HepG2 (cell line): ENCODE data around the gene INF2. TPM values are rescaled to one million over a fixed set of nuclear protein-coding genes. Genes with fewer than 3 reads are reported as not detected.

ENCODE experiments used
- ARHGAP35 ChIP-seq: sonication (generic); formaldehyde crosslinking; IDR thresholded peaks from 2 replicates; pipeline ENCODE4 v1.9.0; 2022; ENCODE audit warnings: mild to moderate bottlenecking, inconsistent platforms, moderate library complexity, missing genetic modification reagents, borderline replicate concordance
- E2F5 ChIP-seq: sonication (generic); formaldehyde crosslinking; conservative IDR thresholded peaks from 2 replicates; pipeline ENCODE4 v1.4.0; 2020; ENCODE audit warnings: missing genetic modification reagents
- KDM5B ChIP-seq: sonication (generic); formaldehyde crosslinking; IDR thresholded peaks from 2 replicates; pipeline ENCODE4 v1.4.0; 2020; ENCODE audit warnings: missing genetic modification reagents, mild to moderate bottlenecking, borderline replicate concordance
- PPARG ChIP-seq: conservative IDR thresholded peaks from 2 replicates; pipeline ENCODE4 v1.6.1; 2016; ENCODE audit warnings: missing biosample characterization, missing genetic modification reagents
- RARG ChIP-seq: sonication (generic); formaldehyde crosslinking; IDR thresholded peaks from 2 replicates; pipeline ENCODE4 v1.4.0; 2020; ENCODE audit warnings: low read depth, mild to moderate bottlenecking, missing genetic modification reagents
- SP1 ChIP-seq, 2 experiments: fragments of 450-650 bp in 1 of 2; sonication (generic) in 1 of 2; formaldehyde crosslinking in 1 of 2; IDR thresholded peaks; 2 replicates each; pipeline versions ENCODE4 v1.4.0 to v1.6.1; 2016 to 2020; ENCODE audit warnings: missing genetic modification reagents in 1 of 2
- U2AF2 ChIP-seq: fragments of 200-400 bp; formaldehyde crosslinking; IDR thresholded peaks from 2 replicates; pipeline ENCODE4 v1.6.1; 2017; ENCODE audit warnings: low read depth, mild to moderate bottlenecking, low read length
- ZNF234 ChIP-seq: sonication (generic); formaldehyde crosslinking; conservative IDR thresholded peaks from 2 replicates; pipeline ENCODE4 v1.5.1; 2020; ENCODE audit warnings: mild to moderate bottlenecking, missing genetic modification reagents
- ZNF407 ChIP-seq: sonication (generic); formaldehyde crosslinking; IDR thresholded peaks from one replicate; pipeline ENCODE4 v1.5.1; 2020; ENCODE audit warnings: mild to moderate bottlenecking, missing genetic modification reagents; ENCODE audit errors: not compliant biosample characterization
- ZNF737 ChIP-seq: sonication (generic); formaldehyde crosslinking; IDR thresholded peaks from 2 replicates; pipeline ENCODE4 v1.5.0; 2020; ENCODE audit warnings: missing genetic modification reagents, mild to moderate bottlenecking, borderline replicate concordance
- polyA plus RNA-seq, 8 experiments: library from polyadenylated mRNA; depleted of rRNA in 3 of 8; stranded (reverse) in 7 of 8; unstranded in 1 of 8; fragments of >200 nt; fragmentation: Illumina TruSeq in 4 of 8; extraction: Trizol in 4 of 8; gene quantifications; 2 replicates each; pipeline versions ENCODE4 v1.2.1 to v1.2.3, GENCODE V29; 2011 to 2016; ENCODE audit warnings: low read depth in 4 of 8, missing spikeins in 1 of 8, mixed read lengths in 1 of 8; ENCODE audit not compliant: insufficient read depth in 1 of 8
- total RNA-seq, 5 experiments: library from RNA; depleted of rRNA; stranded (reverse); fragments of >200 nt; fragmentation: Illumina TruSeq; extraction: Trizol; gene quantifications; 2 replicates each; pipeline ENCODE4 v1.2.3, GENCODE V29; 2016; ENCODE audit warnings: low read depth in 1 of 5
- TF ChIP-seq, protein P1 (sequence below): sonication (generic); formaldehyde crosslinking; IDR thresholded peaks from 2 replicates; pipeline ENCODE4 v1.9.0; 2021; ENCODE audit warnings: missing genetic modification reagents, mild to moderate bottlenecking, borderline replicate concordance
- TF ChIP-seq, protein P2 (sequence below): sonication (generic); formaldehyde crosslinking; IDR thresholded peaks from 2 replicates; pipeline ENCODE4 v1.4.0; 2020; ENCODE audit warnings: missing genetic modification reagents

Gene INF2
- total and polyA plus RNA-seq, 2 of the 13 experiments (the other 11 are each of a cell fraction or from before 2014, with no cell fraction given): 16.4 to 26.4 TPM

GRCh38 chr14:104752735-104753527 is 63.5 kb downstream of the INF2 start, which contains the start of gene SIVA1 (continued):
- TF ChIP-seq E2F5 (CRISPR knock-in tag) (peak; percentile 93), SP1 (IDR thresholded peaks at IDR 0.05) (peak; percentile 51; the same call in 1 of the 2 replicates), SP1 (CRISPR knock-in tag; IDR thresholded peaks at IDR 0.05) (peak; percentile 75), U2AF2 (no peak), KDM5B (CRISPR knock-in tag) (peak; percentile 76), RARG (0 out of 2 replicates have a peak, but pooled peaks have one; percentile 75), ZNF737 (CRISPR knock-in tag) (peak; percentile 89), ARHGAP35 (CRISPR knock-in tag) (peak; percentile 76; the same call in 1 of the 2 replicates), PPARG (CRISPR knock-in tag) (no peak), ZNF234 (CRISPR knock-in tag) (no peak; the same call in 1 of the 2 replicates), ZNF407 (no peak)
- TF ChIP-seq, protein P1, sequence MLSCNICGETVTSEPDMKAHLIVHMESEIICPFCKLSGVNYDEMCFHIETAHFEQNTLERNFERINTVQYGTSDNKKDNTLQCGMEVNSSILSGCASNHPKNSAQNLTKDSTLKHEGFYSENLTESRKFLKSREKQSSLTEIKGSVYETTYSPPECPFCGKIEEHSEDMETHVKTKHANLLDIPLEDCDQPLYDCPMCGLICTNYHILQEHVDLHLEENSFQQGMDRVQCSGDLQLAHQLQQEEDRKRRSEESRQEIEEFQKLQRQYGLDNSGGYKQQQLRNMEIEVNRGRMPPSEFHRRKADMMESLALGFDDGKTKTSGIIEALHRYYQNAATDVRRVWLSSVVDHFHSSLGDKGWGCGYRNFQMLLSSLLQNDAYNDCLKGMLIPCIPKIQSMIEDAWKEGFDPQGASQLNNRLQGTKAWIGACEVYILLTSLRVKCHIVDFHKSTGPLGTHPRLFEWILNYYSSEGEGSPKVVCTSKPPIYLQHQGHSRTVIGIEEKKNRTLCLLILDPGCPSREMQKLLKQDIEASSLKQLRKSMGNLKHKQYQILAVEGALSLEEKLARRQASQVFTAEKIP (CRISPR knock-in tag): no peak
- TF ChIP-seq, protein P2, sequence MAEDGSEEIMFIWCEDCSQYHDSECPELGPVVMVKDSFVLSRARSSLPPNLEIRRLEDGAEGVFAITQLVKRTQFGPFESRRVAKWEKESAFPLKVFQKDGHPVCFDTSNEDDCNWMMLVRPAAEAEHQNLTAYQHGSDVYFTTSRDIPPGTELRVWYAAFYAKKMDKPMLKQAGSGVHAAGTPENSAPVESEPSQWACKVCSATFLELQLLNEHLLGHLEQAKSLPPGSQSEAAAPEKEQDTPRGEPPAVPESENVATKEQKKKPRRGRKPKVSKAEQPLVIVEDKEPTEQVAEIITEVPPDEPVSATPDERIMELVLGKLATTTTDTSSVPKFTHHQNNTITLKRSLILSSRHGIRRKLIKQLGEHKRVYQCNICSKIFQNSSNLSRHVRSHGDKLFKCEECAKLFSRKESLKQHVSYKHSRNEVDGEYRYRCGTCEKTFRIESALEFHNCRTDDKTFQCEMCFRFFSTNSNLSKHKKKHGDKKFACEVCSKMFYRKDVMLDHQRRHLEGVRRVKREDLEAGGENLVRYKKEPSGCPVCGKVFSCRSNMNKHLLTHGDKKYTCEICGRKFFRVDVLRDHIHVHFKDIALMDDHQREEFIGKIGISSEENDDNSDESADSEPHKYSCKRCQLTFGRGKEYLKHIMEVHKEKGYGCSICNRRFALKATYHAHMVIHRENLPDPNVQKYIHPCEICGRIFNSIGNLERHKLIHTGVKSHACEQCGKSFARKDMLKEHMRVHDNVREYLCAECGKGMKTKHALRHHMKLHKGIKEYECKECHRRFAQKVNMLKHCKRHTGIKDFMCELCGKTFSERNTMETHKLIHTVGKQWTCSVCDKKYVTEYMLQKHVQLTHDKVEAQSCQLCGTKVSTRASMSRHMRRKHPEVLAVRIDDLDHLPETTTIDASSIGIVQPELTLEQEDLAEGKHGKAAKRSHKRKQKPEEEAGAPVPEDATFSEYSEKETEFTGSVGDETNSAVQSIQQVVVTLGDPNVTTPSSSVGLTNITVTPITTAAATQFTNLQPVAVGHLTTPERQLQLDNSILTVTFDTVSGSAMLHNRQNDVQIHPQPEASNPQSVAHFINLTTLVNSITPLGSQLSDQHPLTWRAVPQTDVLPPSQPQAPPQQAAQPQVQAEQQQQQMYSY (CRISPR knock-in tag): peak; percentile 48; the same call in 1 of the 2 replicates
